H1 (cell line): ENCODE results near the gene DPP3. TPM values are rescaled to one million over a fixed set of nuclear protein-coding genes. Genes with fewer than 3 reads are reported as not detected.

Source experiments
- ATF2 ChIP-seq: IDR thresholded peaks from 2 replicates; pipeline ENCODE4 v1.6.1; 2012; ENCODE audit warnings: low read length, inconsistent platforms
- BACH1 ChIP-seq: IDR thresholded peaks from 2 replicates; pipeline ENCODE4 v1.6.1; 2012; ENCODE audit warnings: low read length, improper control_type of control experiment
- BCL11A ChIP-seq, 2 experiments: IDR thresholded peaks; one replicate each; pipeline ENCODE4 v1.6.1; 2011; ENCODE audit warnings: low read depth in 2 of 2, low read length in 2 of 2, mild to moderate bottlenecking in 2 of 2
- CEBPB ChIP-seq: IDR thresholded peaks from 2 replicates; pipeline ENCODE4 v1.6.1; 2012; ENCODE audit warnings: low read depth, low read length
- EGR1 ChIP-seq: IDR thresholded peaks from 2 replicates; pipeline ENCODE4 v1.6.1; 2011; ENCODE audit warnings: low read depth, low read length, borderline replicate concordance
- GABPA ChIP-seq: IDR thresholded peaks from 2 replicates; pipeline ENCODE4 v1.6.1; 2011; ENCODE audit warnings: mild to moderate bottlenecking, low read length, moderate library complexity, borderline replicate concordance; ENCODE audit not compliant: insufficient read depth
- JUN ChIP-seq: IDR thresholded peaks from 2 replicates; pipeline ENCODE4 v1.6.1; 2011; ENCODE audit warnings: low read depth, mild to moderate bottlenecking, improper control_type of control experiment, low read length
- KDM4A ChIP-seq: IDR thresholded peaks from one replicate; pipeline ENCODE4 v1.7.1; 2012; ENCODE audit warnings: low read depth, mild to moderate bottlenecking, moderate library complexity, low read length, inconsistent platforms; ENCODE audit not compliant: severe bottlenecking
- NRF1 ChIP-seq: IDR thresholded peaks from 2 replicates; pipeline ENCODE4 v1.6.1; 2011; ENCODE audit warnings: mild to moderate bottlenecking, low read depth, low read length, improper control_type of control experiment
- POU5F1 ChIP-seq: IDR thresholded peaks from 2 replicates; pipeline ENCODE4 v1.6.1; 2011; ENCODE audit warnings: low read depth, mild to moderate bottlenecking, low read length, moderate library complexity
- SIRT6 ChIP-seq: IDR thresholded peaks from one replicate; pipeline ENCODE4 v1.7.1; 2012; ENCODE audit warnings: low read length, inconsistent platforms
- SP2 ChIP-seq: IDR thresholded peaks from 2 replicates; pipeline ENCODE4 v1.6.1; 2012; ENCODE audit warnings: mild to moderate bottlenecking, low read length, inconsistent platforms
- polyA plus RNA-seq, 7 experiments: library from polyadenylated mRNA; depleted of rRNA in 3 of 7; stranded (reverse) in 5 of 7; unstranded in 2 of 7; fragments of >200 nt in 5 of 7; fragments of 200-250 nt in 2 of 7; gene quantifications; 1 replicate in 5 of 7; 2 replicates in 1 of 7; 4 replicates in 1 of 7; pipeline versions ENCODE4 v1.2.1 to v1.2.3, GENCODE V29; 2011 to 2013; ENCODE audit warnings: missing spikeins in 2 of 7, mixed read lengths in 2 of 7
- total RNA-seq: library from RNA; stranded (reverse); fragmentation: NEBNext Ultra II Directional; extraction: Animal tissue kit (Norgen Biotek cat#: 25700); gene quantifications from 2 replicates; pipeline ENCODE4 v1.2.1, GENCODE V29; 2021

Gene DPP3
- total and polyA plus RNA-seq, 2 of the 8 experiments (the other 6 are each of a cell fraction or from before 2014, with no cell fraction given) = 75.1 to 82.7 TPM

- TF ChIP-seq BCL11A (IDR thresholded peaks at IDR 0.05; ENCODE audit: low read depth in 2 of 2, low read length in 2 of 2) = no peak
- no peak for TF ChIP-seq NRF1
- peak; percentile 56 for TF ChIP-seq SP2
- TF ChIP-seq BACH1 = no peak
- TF ChIP-seq POU5F1 = no peak
- no peak; the same call in 1 of the 2 replicates for TF ChIP-seq ATF2
- no peak for TF ChIP-seq SIRT6
- TF ChIP-seq JUN = no peak
- TF ChIP-seq EGR1 = peak; percentile 19; the same call in 1 of the 2 replicates
- TF ChIP-seq KDM4A = peak; percentile 6
- TF ChIP-seq CEBPB = no peak
- TF ChIP-seq GABPA = no peak
Measured at GRCh38 chr11:66480117-66480938, at the start of gene DPP3 (continued).
